ENCODE results near the gene SYS1.

SYS1 gene

GRCh38 chr20:45399018-45399417 is 36.1 kb downstream of the SYS1 start:
- H3K27ac ChIP-seq, result no peak overlapping the region
- H3K9me3 ChIP-seq (ENCODE audit: control insufficient read depth, low read length), result no peaks in the 10 kb centered on the region
- no peak overlapping the region for H3K9ac ChIP-seq
- no peaks in the 10 kb centered on the region for H3K27me3 ChIP-seq (ENCODE audit: control insufficient read depth, insufficient read depth, low read length)
- TF ChIP-seq CTCF (IDR thresholded peaks at IDR 0.05), result no peak
- H2AFZ ChIP-seq, result no peak overlapping the region
- no peaks in the 10 kb centered on the region for H3K4me1 ChIP-seq
- H3K79me2 ChIP-seq, result no peaks in the 10 kb centered on the region
- no peaks in the 10 kb centered on the region for H3K36me3 ChIP-seq (ENCODE audit: control insufficient read depth, insufficient read depth, low read length)
- no peak overlapping the region for H3K4me2 ChIP-seq (ENCODE audit: low read length)
- H3K4me3 ChIP-seq (ENCODE audit: low read depth, low read length), result no peak overlapping the region

GRCh38 chr20:45400346-45401031 is 37.5 kb downstream of the SYS1 start:
- TF ChIP-seq CTCF (IDR thresholded peaks at IDR 0.05), result no peak
- Histone ChIP-seq H3K79me2 (no peaks in the 10 kb centered on the region), H3K4me3 (ENCODE audit: low read depth, low read length) (no peak overlapping the region), H3K9ac (no peak overlapping the region), H3K27ac (no peak overlapping the region), H3K9me3 (ENCODE audit: control insufficient read depth, low read length) (no peaks in the 10 kb centered on the region), H3K27me3 (ENCODE audit: control insufficient read depth, insufficient read depth, low read length) (no peaks in the 10 kb centered on the region), H3K36me3 (ENCODE audit: control insufficient read depth, insufficient read depth, low read length) (no peaks in the 10 kb centered on the region), H3K4me1 (no peaks in the 10 kb centered on the region), H3K4me2 (ENCODE audit: low read length) (no peak overlapping the region), H2AFZ (no peak overlapping the region)

GRCh38 chr20:45402946-45403345 is 40.0 kb downstream of the SYS1 start:
- H3K79me2 ChIP-seq, result no peaks in the 10 kb centered on the region
- no peaks in the 10 kb centered on the region for H3K36me3 ChIP-seq (ENCODE audit: control insufficient read depth, insufficient read depth, low read length)
- no peak overlapping the region for H2AFZ ChIP-seq
- no peak overlapping the region for H3K4me3 ChIP-seq (ENCODE audit: low read depth, low read length)
- H3K4me1 ChIP-seq, result peaks cover 4% of the 10 kb centered on the region
- H3K9ac ChIP-seq, result no peak overlapping the region
- H3K27me3 ChIP-seq (ENCODE audit: control insufficient read depth, insufficient read depth, low read length), result no peaks in the 10 kb centered on the region
- H3K9me3 ChIP-seq (ENCODE audit: control insufficient read depth, low read length), result no peaks in the 10 kb centered on the region
- no peak overlapping the region for H3K4me2 ChIP-seq (ENCODE audit: low read length)
- no peak for TF ChIP-seq CTCF (IDR thresholded peaks at IDR 0.05)
- no peak overlapping the region for H3K27ac ChIP-seq

- Histone ChIP-seq H3K27me3 (ENCODE audit: control insufficient read depth, insufficient read depth, low read length) (no peaks in the 10 kb centered on the region), H3K36me3 (ENCODE audit: control insufficient read depth, insufficient read depth, low read length) (no peaks in the 10 kb centered on the region), H3K4me2 (ENCODE audit: low read length) (no peak overlapping the region), H3K27ac (no peak overlapping the region), H3K79me2 (no peaks in the 10 kb centered on the region), H3K9ac (no peak overlapping the region), H3K4me3 (ENCODE audit: low read depth, low read length) (no peak overlapping the region), H2AFZ (no peak overlapping the region), H3K9me3 (ENCODE audit: control insufficient read depth, low read length) (no peaks in the 10 kb centered on the region), H3K4me1 (peaks cover 4% of the 10 kb centered on the region)
- no peak for TF ChIP-seq CTCF (IDR thresholded peaks at IDR 0.05)
These were observed 41.5 kb downstream of the SYS1 start for GRCh38 chr20:45404438-45404837.
